Activated T-cell treated with anti-CD3 and anti-CD28 coated beads, Interleukin-2, amount 50 U/mL, for 4 hours (primary cell): ENCODE results near the gene CCDC91. TPM values are rescaled to one million over a fixed set of nuclear protein-coding genes. Genes with fewer than 3 reads are reported as not detected.
A peak's percentile ranks its signal among the peaks of the same experiment; 100 is the strongest.

Source experiments
- ATAC-seq, 2 donors: fragments of 200-7000 bp; cut with Tn5 transposase; one replicate each; pipeline ENCODE4 v1.10.0; 2021
- DNase-seq: peaks from one replicate; pipeline ENCODE4 v3.0.0-alpha.2; 2020
- H3K27me3 Mint-ChIP-seq: one replicate; pipeline ENCODE4 v1.8.0; 2021; ENCODE audit warnings: low read depth, mixed read lengths
- H3K36me3 Mint-ChIP-seq: one replicate; pipeline ENCODE4 v1.8.0; 2022; ENCODE audit warnings: mixed read lengths; ENCODE audit not compliant: insufficient read depth
- H3K4me1 Mint-ChIP-seq: one replicate; pipeline ENCODE4 v1.8.0; 2021; ENCODE audit warnings: low read depth, mixed read lengths
- H3K4me3 Mint-ChIP-seq: one replicate; pipeline ENCODE4 v1.8.0; 2021; ENCODE audit warnings: mild to moderate bottlenecking, moderate library complexity, mixed read lengths
- H3K9me3 Mint-ChIP-seq: one replicate; pipeline ENCODE4 v1.8.0; 2021; ENCODE audit warnings: mixed read lengths
- total RNA-seq, 3 donors: library from RNA; stranded (reverse); gene quantifications; one replicate each; pipeline ENCODE4 v1.2.1, GENCODE V29; 2021

The CCDC91 gene, protein sequence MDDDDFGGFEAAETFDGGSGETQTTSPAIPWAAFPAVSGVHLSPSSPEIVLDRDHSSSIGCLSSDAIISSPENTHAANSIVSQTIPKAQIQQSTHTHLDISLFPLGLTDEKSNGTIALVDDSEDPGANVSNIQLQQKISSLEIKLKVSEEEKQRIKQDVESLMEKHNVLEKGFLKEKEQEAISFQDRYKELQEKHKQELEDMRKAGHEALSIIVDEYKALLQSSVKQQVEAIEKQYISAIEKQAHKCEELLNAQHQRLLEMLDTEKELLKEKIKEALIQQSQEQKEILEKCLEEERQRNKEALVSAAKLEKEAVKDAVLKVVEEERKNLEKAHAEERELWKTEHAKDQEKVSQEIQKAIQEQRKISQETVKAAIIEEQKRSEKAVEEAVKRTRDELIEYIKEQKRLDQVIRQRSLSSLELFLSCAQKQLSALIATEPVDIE
- 10 to 100 TPM; 17.8 to 18.2 (median 18.1) TPM for total RNA-seq

DNA sequence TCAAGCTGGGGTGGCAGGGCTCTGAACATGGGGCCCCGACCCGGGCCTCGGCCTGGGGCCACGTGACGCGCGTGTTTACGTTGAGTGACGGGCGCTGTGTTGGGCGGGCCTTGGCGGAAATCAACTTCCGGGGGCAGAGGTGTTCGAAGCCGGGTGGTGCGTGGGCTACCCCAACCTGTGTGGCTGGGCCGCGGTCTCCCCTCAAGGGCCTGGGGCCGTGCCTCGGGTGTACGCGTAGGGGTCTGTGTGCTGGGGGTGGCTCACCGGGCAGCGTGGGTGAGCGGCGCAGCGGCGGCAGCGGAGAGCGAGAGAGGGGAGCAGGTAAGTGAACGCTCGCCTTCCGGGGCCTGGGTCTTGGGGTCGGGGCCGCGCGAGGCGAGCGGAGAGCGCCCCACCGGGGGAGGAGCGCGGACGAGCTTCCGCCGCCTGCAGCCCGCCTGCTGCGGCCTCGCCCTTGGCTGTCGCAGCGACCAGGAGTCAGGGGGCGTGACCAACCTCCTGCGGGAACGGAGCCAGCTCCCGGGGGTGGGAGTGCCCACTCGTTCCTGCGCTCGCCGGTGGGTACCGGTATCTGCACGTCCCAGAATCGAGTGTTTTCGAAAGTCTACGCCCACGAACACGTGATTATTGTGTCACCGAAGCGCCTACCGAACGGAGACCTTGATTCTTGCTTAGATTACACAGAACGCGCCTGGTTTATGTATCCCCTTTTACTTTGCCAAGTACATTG, at the start of gene CCDC91:
CCDC91 (plus strand) TSS at position 136 of the 730 bp plus-strand sequence. CDS start 66,760 bp downstream, outside the sequence.
- H3K27me3 Mint-ChIP-seq: no peaks in the 10 kb centered on the region
- H3K4me3 Mint-ChIP-seq: peak within 1 kb of the TSS; percentile 94
- DNase-seq (peak; percentile 81), ATAC-seq (peak; percentile 81 to 85)
- peaks cover 19% of the 10 kb centered on the region for H3K36me3 Mint-ChIP-seq
- peaks cover 3% of the 10 kb centered on the region for H3K9me3 Mint-ChIP-seq
- peaks cover 62% of the 10 kb centered on the region for H3K4me1 Mint-ChIP-seq

DNA sequence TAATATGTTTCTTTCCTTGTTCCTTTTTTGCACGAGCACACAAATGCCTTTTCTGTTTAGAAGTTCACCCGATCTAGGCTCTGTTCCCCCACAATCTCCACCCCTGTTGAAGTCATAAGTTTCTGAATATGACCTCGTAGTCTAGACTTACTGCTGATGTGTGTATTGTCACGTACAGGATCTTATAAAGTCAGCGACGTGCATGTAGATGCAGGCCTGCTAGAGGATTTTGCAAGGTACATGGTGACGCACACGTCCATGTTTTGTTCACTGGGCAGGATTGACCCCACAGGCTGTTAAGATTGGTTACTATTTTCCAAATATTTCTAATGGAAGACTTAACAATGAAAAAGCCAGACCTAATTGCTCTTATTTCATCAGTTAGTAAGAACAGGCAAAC, 46.2 kb upstream of the CCDC91 start:
- Mint-ChIP-seq H3K4me1 (no peaks in the 10 kb centered on the region), H3K27me3 (peaks cover 2% of the 10 kb centered on the region), H3K36me3 (no peaks in the 10 kb centered on the region), H3K4me3 (no peak overlapping the region), H3K9me3 (no peaks in the 10 kb centered on the region)
- ATAC-seq (no peak), DNase-seq (no peak)

DNA sequence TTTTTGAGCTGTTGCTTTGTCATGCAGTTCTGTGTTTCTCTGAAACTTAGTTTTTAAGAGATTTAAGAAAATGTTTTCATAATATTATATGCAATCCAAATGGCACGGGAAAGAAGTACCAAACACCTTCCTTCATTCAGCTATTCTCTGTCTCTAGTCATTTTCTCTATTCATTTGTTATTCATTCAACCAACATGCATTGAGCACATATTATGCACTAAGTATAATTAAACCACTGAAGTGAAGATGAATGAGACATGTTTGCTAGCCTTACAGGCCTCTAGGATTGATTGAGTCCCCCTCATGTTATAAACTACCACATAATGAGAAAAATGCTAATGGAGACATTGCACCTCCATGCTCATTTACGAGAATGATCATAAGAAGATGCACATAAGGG, 45.7 kb upstream of the CCDC91 start:
- Mint-ChIP-seq H3K36me3 (no peaks in the 10 kb centered on the region), H3K4me3 (no peak overlapping the region), H3K4me1 (no peaks in the 10 kb centered on the region), H3K9me3 (no peaks in the 10 kb centered on the region), H3K27me3 (peaks cover 2% of the 10 kb centered on the region)
- DNase-seq (no peak), ATAC-seq (no peak)

DNA sequence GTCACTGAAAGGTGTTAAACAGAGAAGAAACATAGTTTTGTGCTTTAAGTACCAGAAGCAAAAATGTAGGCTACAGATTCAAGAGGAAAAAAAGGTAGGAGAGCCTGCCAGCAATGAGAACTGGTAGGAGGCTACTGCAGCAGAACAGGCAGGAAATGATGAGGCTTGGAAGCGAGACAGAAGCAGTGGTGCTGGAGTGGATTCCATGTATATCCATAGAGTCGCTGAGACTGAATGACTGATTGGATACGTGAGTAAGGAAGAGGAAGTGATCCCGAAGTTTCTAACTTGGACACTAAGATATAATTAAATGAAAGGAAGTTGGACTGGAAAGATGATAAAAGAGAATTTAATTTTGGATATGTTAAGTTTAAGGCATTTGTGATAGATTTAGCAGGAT, 45.0 kb upstream of the CCDC91 start:
- H3K9me3 Mint-ChIP-seq: peaks cover 6% of the 10 kb centered on the region
- H3K4me1 Mint-ChIP-seq: no peaks in the 10 kb centered on the region
- no peaks in the 10 kb centered on the region for H3K36me3 Mint-ChIP-seq
- ATAC-seq (no peak), DNase-seq (no peak)
- no peak overlapping the region for H3K4me3 Mint-ChIP-seq
- peaks cover 2% of the 10 kb centered on the region for H3K27me3 Mint-ChIP-seq

DNA sequence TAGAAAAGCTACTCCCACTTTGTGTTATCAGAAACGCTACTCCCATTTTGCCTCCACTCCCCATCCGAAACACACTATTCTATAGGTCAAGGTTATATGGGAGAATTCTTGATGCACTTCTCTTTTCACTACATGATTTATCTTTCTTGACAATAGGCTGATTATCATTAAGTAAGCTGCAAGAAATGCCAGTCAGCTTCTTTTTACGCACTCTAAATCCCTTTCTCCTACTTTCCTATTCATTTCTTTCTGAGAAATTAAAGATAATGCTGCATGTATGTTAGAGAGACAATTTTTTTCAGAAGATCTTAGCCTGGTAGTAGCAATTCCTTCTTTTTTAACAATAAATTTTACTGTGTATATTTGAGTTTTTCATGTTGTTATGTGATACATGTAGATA, 41.0 kb upstream of the CCDC91 start:
- no peaks in the 10 kb centered on the region for H3K4me1 Mint-ChIP-seq
- H3K27me3 Mint-ChIP-seq: peaks cover 7% of the 10 kb centered on the region
- ATAC-seq (no peak), DNase-seq (no peak)
- H3K36me3 Mint-ChIP-seq: peaks cover 3% of the 10 kb centered on the region
- H3K9me3 Mint-ChIP-seq: peaks cover 21% of the 10 kb centered on the region
- no peak overlapping the region for H3K4me3 Mint-ChIP-seq

DNA sequence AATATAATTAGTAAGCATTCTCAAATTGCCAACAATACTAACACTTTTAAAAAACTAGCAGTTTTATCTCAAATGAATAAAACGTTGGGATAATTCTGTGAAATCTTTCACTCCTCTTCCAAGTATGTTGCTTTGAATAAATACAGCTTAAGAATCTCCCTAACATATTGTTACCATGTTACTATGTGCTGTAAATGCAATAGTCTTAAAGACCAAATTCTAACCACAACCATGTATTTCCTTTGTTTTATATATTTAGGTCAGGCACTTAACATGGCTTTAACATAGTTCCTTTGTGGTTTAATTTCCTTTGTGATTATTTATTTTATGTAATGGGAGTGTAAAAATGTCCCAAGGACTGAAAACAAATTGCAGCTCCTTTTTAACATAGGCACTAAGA, 33.9 kb upstream of the CCDC91 start:
- ATAC-seq (no peak), DNase-seq (no peak)
- Mint-ChIP-seq H3K4me1 (no peaks in the 10 kb centered on the region), H3K27me3 (no peaks in the 10 kb centered on the region), H3K36me3 (peaks cover 4% of the 10 kb centered on the region), H3K9me3 (peaks cover 5% of the 10 kb centered on the region), H3K4me3 (no peak overlapping the region)

DNA sequence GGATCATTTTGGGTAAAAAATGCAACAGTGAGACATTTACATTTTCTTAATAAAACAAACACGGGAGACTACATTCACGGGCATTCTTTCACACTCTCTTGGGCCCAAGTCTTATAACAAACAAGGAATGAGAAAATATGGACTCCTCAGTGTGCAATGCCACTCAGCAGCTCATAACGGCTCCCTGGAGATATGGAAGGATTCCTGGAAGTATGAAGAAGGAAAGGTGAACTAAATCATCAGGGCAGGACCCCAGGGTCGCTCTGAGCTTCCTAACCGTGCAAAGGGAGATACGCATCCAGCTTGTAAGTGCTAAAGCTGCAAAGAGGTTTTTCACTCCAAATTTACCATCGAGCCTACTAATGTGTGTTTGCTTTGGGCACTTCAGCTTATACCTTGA, 33.5 kb upstream of the CCDC91 start:
- Mint-ChIP-seq H3K9me3 (peaks cover 5% of the 10 kb centered on the region), H3K4me3 (no peak overlapping the region), H3K4me1 (no peaks in the 10 kb centered on the region), H3K27me3 (no peaks in the 10 kb centered on the region), H3K36me3 (peaks cover 4% of the 10 kb centered on the region)
- ATAC-seq (no peak), DNase-seq (no peak)

DNA sequence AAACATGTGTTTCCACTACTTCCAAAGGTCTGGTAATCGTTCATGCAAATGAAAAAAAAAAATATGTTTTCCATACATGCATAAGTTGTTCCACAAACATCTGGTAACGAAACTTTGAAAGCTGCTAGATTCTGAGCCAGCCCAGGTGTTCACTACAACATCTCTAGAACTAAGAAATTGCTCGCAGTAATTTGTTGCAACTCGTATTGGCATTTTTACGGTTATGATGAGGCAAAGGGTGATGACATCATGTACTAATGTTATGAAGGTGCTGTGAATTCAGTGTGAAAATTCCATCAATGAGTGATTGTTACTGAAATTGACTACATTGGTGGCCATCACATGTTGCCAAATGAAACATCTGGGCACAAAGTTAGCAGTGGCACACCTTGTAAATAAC, 31.9 kb upstream of the CCDC91 start:
- peaks cover 1% of the 10 kb centered on the region for H3K36me3 Mint-ChIP-seq
- no peak for DNase-seq
- H3K27me3 Mint-ChIP-seq: no peaks in the 10 kb centered on the region
- no peak overlapping the region for H3K4me3 Mint-ChIP-seq
- H3K9me3 Mint-ChIP-seq: no peaks in the 10 kb centered on the region
- no peaks in the 10 kb centered on the region for H3K4me1 Mint-ChIP-seq
- no peak for ATAC-seq

DNA sequence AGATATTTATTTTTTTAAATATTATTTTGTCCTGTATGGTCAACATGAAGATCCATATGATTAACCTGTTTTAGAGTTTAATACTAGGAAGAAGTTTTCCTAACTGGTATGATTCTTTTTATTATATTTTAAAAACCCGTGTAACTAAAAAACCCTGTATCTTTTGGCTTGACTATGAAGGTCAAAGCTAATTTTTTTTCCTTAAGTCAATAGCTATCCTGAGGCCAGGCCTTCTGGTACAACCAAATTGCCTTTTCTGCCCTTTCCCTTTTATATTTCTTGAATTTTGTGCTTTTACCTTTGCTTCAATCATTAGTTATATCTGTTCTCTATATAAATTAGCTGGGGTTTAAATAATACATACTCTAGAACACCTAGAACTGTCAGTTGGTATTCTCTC, 30.6 kb upstream of the CCDC91 start:
- no peak for ATAC-seq
- Mint-ChIP-seq H3K27me3 (no peaks in the 10 kb centered on the region), H3K4me3 (no peak overlapping the region), H3K36me3 (peaks cover 1% of the 10 kb centered on the region), H3K4me1 (no peaks in the 10 kb centered on the region), H3K9me3 (no peaks in the 10 kb centered on the region)
- DNase-seq: no peak

DNA sequence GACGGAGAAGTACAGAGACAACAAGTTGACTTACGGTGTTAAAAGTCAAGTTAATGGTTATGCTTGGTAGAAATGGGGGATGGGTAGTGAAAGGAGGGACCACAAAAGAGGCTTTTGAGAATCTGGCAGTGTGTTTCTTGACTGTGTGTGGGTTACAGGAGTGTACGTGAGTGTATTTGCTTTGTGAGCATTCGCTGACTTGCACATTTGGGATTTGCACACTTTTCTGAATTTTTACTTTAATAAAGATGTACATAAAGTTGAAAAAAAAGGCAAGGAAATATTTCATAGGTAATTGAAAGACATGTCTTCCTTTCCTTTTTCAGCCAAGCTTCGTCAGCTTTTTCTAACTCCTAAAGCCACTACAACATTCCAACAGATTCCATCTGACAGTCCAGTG, 28.6 kb upstream of the CCDC91 start:
- no peak for DNase-seq
- no peaks in the 10 kb centered on the region for H3K27me3 Mint-ChIP-seq
- no peak overlapping the region for H3K4me3 Mint-ChIP-seq
- H3K4me1 Mint-ChIP-seq: no peaks in the 10 kb centered on the region
- H3K36me3 Mint-ChIP-seq: peaks cover 1% of the 10 kb centered on the region
- no peak for ATAC-seq
- H3K9me3 Mint-ChIP-seq: no peaks in the 10 kb centered on the region

DNA sequence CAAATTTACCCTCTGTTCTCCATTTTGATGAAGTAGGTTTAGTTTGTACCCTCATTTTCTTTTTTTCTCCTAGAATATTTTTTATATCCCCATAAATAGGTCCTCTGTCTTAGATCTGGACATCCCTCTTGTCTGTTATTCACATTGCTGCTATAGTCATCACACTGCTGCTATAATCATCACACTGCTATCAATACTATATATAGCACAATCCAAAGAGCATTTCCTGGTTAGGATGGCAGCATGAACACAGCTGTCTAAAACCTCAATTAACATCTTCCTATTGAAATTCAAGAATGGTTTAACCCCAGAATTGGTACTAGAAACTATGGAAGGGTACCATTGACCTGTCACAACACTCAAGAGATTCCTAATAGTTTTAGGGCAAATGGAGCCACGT, 27.6 kb upstream of the CCDC91 start:
- Mint-ChIP-seq H3K36me3 (peaks cover 1% of the 10 kb centered on the region), H3K27me3 (no peaks in the 10 kb centered on the region), H3K4me3 (no peak overlapping the region), H3K4me1 (no peaks in the 10 kb centered on the region), H3K9me3 (no peaks in the 10 kb centered on the region)
- no peak for DNase-seq
- ATAC-seq: no peak

DNA sequence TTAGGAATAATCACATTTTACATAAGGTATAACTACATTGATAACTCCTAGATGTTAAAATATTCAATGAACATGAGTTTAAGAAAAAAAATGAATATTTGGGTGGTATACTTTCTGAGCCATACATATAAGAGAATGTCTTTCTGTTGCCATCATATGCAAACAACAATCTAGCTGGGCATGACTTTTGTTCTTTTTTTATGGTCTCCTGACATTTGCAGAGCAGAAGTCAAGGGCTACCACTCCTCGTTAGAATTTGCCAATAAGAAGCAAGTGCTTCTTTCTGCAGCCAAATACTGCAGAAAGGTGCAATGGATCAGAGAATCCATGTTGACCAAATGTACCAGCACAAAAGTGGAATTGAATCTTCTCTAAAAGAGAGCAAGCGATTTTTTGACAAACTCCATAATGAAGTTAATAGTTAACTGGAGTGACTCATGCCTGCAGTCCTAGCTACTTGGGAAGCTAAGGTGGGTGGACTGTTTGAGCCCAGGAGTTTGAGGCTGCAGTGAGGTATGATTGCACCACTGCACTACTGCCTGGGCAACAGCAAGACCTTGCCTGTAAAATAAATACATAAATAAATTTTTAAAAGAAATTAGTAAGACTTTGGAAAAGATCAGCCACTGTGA, 25.5 kb upstream of the CCDC91 start:
- Mint-ChIP-seq H3K4me3 (no peak overlapping the region), H3K9me3 (no peaks in the 10 kb centered on the region)
- no peak for DNase-seq

DNA sequence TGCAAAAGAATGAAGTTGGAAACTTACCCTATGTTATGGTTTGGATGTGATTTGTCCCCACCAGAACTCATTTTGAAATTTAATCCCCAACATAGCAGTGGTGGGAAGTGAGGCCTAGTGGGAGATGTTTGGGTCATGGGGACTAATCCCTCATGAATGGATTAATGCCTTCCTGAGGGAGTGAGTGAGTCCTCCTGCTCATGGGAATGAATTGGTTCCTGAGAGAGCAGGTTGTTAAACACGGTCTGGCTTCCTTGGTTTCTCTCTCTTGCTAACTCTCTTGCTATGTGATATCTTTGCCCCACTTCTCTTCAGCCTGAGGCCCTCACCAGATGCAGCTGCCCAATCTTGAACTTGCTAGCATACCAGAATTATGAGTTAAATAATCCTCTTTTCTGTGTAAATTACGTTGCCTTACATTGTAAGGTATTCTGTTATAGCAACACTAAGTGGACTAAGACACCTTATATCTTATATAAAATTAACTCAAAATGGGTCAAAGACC, 22.2 kb upstream of the CCDC91 start:
- DNase-seq (no peak), ATAC-seq (no peak)
- H3K4me3 Mint-ChIP-seq: no peak overlapping the region
- H3K36me3 Mint-ChIP-seq: no peaks in the 10 kb centered on the region
- no peaks in the 10 kb centered on the region for H3K9me3 Mint-ChIP-seq
- H3K4me1 Mint-ChIP-seq: peaks cover 10% of the 10 kb centered on the region
- H3K27me3 Mint-ChIP-seq: no peaks in the 10 kb centered on the region

More for the DNA sequence above, 25.5 kb upstream of the CCDC91 start:
- Mint-ChIP-seq H3K36me3 (peaks cover 1% of the 10 kb centered on the region), H3K4me1 (no peaks in the 10 kb centered on the region), H3K27me3 (no peaks in the 10 kb centered on the region)
- ATAC-seq: no peak

DNA sequence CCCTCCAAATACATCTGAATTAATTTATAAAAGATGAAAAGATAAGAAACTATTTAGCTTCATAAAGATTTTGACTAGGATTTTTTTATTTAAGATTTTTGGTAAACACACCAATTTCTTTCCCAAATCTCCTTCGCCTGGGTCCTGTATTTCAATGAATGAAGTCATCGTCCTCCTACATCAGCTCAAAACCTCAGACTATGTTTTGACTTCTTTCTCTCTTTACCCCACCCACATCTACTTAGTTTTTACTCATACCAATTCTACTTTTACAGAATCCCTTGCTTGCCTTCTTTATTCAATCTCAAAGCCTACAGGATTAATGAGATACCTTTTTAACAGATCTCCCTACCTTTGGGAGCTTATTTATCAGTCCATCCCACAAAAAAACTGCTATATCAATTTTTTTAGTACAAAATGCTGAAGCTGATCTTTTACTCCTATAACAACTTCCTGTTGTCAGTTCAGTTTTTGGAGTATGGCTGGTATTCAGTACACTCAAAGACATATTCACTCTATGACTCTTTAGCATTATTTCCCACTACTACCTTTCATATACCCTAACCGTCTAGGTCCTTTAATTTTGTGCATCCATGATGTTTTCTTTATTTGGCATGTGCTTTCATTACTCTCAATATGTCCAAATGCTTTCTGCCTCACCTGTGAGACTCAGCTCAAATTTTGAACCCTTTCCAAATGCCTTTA, 18.7 kb upstream of the CCDC91 start:
- DNase-seq (no peak), ATAC-seq (peak; percentile 48 to 82)
- Mint-ChIP-seq H3K36me3 (peaks cover 3% of the 10 kb centered on the region), H3K4me3 (no peak overlapping the region), H3K4me1 (peaks cover 10% of the 10 kb centered on the region), H3K9me3 (no peaks in the 10 kb centered on the region), H3K27me3 (no peaks in the 10 kb centered on the region)
